Measurements from ENCODE around the gene KIF21A.
"Not testable (repeated sequence)": the region's sequence is repeated elsewhere in the genome, so short reads cannot be mapped to it uniquely, and the experiment has no call there.

Gene KIF21A

GRCh38 chr12:39341761-39342160, 101.2 kb downstream of the KIF21A start:
- DNase-seq (ENCODE audit: low read depth), result no peak

DNA sequence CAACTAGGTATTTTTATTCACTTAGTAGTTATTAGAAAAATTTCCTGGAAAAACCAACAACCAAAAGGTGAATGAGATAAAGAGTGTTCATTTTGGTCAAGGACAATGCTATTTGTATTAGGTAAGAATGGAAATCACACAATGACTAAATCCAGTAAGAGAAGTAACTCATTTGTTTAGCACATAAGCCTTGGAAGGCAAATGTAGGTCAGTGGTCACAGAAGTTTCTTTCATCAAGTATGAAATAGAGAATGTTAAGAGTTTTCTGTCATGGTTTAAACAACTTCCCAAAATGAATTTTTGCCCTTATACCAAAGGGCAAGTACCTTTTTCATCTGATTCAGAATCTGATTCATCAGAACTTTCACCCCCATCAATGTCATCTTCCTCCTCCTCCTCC, 101.7 kb downstream of the KIF21A start:
- DNase-seq (ENCODE audit: low read depth), result no peak

DNA sequence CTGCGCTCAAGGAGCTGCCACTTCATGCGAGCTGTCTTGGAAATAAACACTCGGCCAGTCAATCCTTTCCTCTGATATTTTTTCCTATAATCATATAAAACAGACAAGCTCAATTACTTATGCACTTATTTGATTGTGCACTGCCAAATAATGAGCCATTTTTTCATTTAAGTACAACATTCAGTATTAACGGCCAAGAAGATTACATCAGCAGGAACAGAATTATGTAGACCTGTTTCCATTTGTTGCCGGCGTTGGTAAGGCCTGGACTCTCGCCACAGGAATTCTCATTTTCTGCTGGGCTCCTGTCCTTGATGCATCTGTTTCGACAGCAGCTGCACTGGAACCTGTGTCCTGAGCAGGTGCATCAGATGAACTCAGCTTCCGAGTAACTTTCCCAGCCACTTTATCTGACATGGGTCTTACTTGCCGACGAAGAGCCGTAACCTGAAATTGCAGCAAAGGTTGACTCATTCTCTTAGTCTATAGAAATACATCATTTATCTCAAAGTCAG, 110.2 kb downstream of the KIF21A start:
- DNase-seq (ENCODE audit: low read depth), result no peak

GRCh38 chr12:39331539-39332261, 111.2 kb downstream of the KIF21A start:
- DNase-seq (ENCODE audit: low read depth), result no peak

- DNase-seq (ENCODE audit: low read depth), result no peak
These were observed 113.0 kb downstream of the KIF21A start for GRCh38 chr12:39329876-39330275.

GRCh38 chr12:39329018-39329417, 113.9 kb downstream of the KIF21A start:
- DNase-seq (ENCODE audit: low read depth), result no peak

GRCh38 chr12:39327965-39328364, 115.0 kb downstream of the KIF21A start:
- no peak for DNase-seq (ENCODE audit: low read depth)

- no peak for DNase-seq (ENCODE audit: low read depth)
These were observed 115.4 kb downstream of the KIF21A start for GRCh38 chr12:39327510-39327909.

GRCh38 chr12:39319180-39319579, 123.7 kb downstream of the KIF21A start:
- no peak for DNase-seq (ENCODE audit: low read depth)

DNA sequence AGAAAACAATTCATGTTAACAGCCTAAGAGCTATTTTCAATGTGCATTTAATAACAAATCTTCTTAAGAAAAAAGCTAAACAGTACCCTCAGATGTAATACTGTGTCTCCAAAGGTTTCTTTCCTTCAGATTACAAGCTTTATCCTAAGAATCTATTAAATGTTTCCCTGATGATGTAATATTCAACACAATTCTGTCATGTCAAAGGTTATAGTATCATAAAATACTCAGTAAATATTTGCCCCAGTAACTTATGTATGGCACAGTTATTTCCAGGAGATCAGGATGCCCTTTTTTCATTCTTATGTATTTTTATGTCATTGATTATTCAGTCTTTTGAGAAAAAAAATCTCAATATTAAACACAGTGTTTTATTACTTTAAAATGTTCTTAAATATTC, 128.4 kb downstream of the KIF21A start:
- no peak for DNase-seq (ENCODE audit: low read depth)

- no peak for DNase-seq (ENCODE audit: low read depth)
These were observed 133.4 kb downstream of the KIF21A start for GRCh38 chr12:39309516-39309915.

DNA sequence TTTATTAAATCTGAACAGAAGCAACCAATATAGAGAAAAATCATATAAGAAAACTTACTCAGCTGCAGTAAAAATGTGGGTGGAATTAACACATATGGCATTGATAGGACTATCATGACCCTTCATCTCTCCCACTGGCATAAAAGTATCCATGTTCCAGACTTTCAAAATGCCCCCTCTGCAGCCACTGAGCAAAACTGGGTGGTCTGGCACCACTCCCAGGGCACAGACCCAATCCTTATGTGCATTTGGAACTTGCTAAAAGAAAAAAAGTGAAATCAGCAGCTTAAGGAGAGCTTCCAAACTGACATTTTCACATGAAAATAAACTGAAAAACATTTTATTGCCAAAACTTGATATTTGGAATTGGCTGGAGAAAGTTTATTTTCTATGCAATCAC, 141.5 kb downstream of the KIF21A start:
- DNase-seq (ENCODE audit: low read depth), result no peak

- no peak for DNase-seq (ENCODE audit: low read depth)
These were observed 142.1 kb downstream of the KIF21A start for GRCh38 chr12:39300799-39301198.

GRCh38 chr12:39297891-39298290, 145.0 kb downstream of the KIF21A start:
- DNase-seq (ENCODE audit: low read depth), result no peak

GRCh38 chr12:39296496-39296895, 146.4 kb downstream of the KIF21A start:
- no peak for DNase-seq (ENCODE audit: low read depth)

- not testable (repeated sequence) for DNase-seq (ENCODE audit: low read depth)
These were observed 147.3 kb downstream of the KIF21A start for GRCh38 chr12:39295593-39295992.

- DNase-seq (ENCODE audit: low read depth), result no peak
These were observed 148.2 kb downstream of the KIF21A start for GRCh38 chr12:39294715-39295114.

- DNase-seq (ENCODE audit: low read depth), result no peak
These were observed 150.7 kb downstream of the KIF21A start for GRCh38 chr12:39292125-39292630.

- no peak for DNase-seq (ENCODE audit: low read depth)
These were observed 155.1 kb downstream of the KIF21A start for GRCh38 chr12:39287817-39288216.

DNA sequence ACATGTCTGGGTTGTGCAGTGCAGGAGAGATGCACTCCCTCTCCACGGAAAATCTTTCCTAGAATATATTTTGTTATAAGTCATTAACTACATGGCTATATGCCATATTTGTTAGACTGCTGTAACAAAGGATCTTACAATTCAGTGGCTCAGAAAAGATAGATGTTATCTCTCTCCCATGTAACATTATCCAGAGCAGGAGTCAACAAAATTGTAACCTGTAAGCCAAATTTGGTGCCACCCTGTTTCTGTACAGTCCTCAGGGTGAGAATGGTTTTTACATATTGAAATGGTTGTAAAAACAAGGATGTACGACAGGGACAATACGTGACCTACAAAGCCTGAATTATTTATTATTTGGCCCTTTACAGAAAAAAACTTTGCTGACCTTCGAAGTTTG, 155.5 kb downstream of the KIF21A start:
- no peak for DNase-seq (ENCODE audit: low read depth)

- no peak for DNase-seq (ENCODE audit: low read depth)
These were observed 164.5 kb downstream of the KIF21A start for GRCh38 chr12:39278426-39278825.

DNA sequence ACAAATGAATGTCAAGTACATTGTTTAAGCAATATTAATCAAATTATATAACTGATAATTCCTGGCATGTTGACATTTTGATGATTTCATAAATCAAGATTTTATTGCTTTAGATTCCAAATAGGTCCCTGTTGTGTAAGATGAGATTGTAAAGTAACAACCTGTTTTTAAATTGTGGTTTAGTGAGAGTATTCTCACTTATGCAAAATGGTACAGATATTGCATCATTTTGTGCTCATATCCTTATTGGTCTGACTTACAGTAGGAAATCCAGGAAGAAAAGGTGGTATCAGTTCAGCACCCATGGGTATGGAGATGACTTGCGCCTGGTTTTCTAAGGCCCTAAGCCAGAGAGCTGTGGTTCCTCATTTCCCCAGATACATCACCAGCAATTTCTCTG, 165.5 kb downstream of the KIF21A start:
- DNase-seq (ENCODE audit: low read depth), result no peak

- DNase-seq (ENCODE audit: low read depth), result no peak
These were observed 167.1 kb downstream of the KIF21A start for GRCh38 chr12:39275846-39276245.
